IPS-18c (cell line): ENCODE data around the gene TSTD1.
A peak's percentile ranks its signal among the peaks of the same experiment; 100 is the strongest.
"Not testable (repeated sequence)": the region's sequence is repeated elsewhere in the genome, so short reads cannot be mapped to it uniquely, and the experiment has no call there.

ENCODE experiments used
- H3K4me3 ChIP-seq: 2 replicates; pipeline ENCODE4 v1.7.0; 2013; ENCODE audit warnings: low read depth, mild to moderate bottlenecking, low read length, moderate library complexity; ENCODE audit not compliant: insufficient read depth
- H3K9me3 ChIP-seq: one replicate; pipeline ENCODE4 v1.6.1; 2013; ENCODE audit warnings: mild to moderate bottlenecking, low read length, moderate library complexity; ENCODE audit not compliant: control insufficient read depth, insufficient read depth

Gene TSTD1

DNA sequence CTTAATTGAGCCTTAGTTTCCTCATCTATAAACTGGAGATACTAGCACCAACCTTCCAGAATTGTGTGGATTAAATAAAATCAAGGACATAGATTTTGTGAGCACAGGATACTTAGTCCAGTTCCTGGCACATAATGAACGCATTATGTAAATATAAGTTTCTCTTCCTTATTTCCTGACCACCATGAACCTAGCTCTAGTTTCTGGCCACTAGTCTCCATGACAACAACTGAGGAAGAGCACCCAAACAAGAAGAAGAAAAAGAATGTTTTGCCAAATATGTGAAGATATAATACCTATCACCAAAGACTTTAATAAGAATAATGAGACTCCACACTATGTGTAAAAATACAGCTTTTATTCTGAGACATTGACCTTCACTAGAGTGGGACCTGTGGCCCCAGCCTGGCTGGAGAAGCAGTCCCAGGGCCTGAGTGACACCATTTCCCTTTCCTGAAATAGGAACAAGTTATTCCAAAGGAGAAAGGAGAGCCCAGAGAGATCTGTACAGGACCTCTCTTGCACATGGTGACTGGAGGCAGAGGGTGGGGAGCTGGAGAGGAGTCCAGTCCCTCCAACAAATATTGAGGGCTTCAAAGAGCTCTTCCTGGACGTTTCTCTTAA, 8.0 kb upstream of the TSTD1 start:
- H3K9me3 ChIP-seq = no peaks in the 10 kb centered on the region

GRCh38 chr1:161045736-161046604, 7.2 kb upstream of the TSTD1 start, which contains the start of gene USF1:
USF1 (minus strand) TSS chr1:161045977; CDS start chr1:161043275, 2,702 bp downstream.
- no peaks in the 10 kb centered on the region for H3K9me3 ChIP-seq

More for the DNA sequence above, 8.0 kb upstream of the TSTD1 start:
- peak overlapping the region; percentile 57; the same call in 1 of the 2 replicates for H3K4me3 ChIP-seq

DNA sequence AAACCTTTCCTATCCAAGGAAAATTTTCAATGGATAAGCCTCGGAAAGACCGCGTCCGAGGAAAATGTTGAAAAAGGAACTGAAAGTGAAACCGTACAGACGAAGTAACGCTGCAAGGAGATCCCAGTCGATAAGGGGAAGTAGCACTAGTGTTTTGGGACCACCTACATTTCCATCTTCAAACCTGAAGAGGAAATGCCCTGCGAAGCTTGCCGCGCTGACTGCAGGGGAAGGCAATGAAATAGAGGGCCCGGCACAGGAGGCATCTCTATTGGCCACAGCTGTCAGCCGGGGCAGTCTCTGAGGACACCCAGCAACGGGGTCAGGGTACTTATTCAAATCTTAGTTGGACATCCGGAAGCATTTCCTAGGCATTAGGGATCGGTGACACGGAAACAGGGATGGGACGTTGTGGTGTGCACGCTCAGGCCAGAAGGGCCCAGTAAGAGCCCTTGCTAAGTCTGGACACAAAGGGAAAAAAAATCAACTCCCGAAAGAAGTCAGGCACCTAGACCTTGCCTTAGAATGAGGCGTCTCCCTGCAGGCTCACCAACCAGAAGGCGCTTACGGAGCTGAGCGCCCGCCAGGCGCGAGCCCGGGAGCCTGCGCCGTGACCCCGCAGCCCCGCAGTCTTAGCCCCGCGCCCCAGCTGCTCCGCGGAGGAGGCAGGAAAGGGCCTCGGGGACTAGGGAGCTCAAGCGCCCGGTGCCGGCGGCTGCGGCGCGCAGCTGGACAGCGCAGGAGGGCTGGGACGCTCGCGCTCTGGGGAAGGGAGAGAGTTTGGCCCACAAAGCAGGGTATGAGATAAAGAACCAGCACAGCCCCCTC, 6.4 kb upstream of the TSTD1 start:
- no peaks in the 10 kb centered on the region for H3K9me3 ChIP-seq
- peak overlapping the region; percentile 57 for H3K4me3 ChIP-seq

More at GRCh38 chr1:161045736-161046604, 7.2 kb upstream of the TSTD1 start, which contains the start of gene USF1:
- H3K4me3 ChIP-seq = peak within 1 kb of the TSS; percentile 57

DNA sequence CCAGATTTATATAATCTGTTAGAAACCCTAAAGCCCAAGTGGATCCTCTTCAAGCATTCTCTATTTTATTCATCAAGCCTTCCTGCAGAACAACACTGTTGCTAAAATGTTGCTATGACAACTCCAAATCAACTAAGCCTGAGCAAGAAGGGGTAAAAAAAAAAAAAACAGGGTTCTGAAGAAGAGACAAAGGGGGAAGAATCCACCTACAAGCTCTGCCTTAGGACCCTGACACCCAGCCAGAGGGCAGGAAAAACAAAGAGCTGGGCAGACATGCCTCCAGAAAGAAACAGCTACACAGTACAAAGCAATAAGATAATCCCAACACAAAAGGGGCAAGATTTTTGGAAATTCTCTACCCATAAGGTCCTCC, 5.8 kb upstream of the TSTD1 start:
- H3K9me3 ChIP-seq = no peaks in the 10 kb centered on the region
- H3K4me3 ChIP-seq = peak overlapping the region; percentile 57

GRCh38 chr1:161039546-161039945, 782 bp upstream of the TSTD1 start:
- no peak overlapping the region for H3K4me3 ChIP-seq
- H3K9me3 ChIP-seq = no peaks in the 10 kb centered on the region

DNA sequence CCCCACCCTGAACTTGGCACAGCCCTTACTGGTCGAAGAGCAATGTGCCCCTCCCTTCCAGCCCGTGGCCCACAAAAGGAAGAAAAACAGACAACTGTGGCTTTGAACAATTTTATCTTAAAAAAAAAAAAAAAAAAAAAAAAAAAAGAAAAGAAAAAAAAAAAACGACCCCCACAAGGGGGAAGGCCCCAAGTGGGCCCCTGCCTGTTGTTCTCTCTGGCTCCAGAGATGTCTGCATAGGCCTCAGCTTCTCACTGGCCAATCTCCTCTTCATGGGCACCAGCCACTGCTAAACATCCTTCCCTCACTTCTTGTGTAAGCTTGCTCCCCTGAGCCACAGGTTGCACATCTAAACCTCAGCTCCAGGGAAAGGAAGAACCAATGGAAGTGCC, 386 bp upstream of the TSTD1 start:
- Histone ChIP-seq H3K4me3 (peak overlapping the region; percentile 87), H3K9me3 (no peaks in the 10 kb centered on the region)

GRCh38 chr1:161037661-161038522, 872 bp downstream of the TSTD1 start:
- Histone ChIP-seq H3K9me3 (no peaks in the 10 kb centered on the region), H3K4me3 (peak overlapping the region; percentile 87)

DNA sequence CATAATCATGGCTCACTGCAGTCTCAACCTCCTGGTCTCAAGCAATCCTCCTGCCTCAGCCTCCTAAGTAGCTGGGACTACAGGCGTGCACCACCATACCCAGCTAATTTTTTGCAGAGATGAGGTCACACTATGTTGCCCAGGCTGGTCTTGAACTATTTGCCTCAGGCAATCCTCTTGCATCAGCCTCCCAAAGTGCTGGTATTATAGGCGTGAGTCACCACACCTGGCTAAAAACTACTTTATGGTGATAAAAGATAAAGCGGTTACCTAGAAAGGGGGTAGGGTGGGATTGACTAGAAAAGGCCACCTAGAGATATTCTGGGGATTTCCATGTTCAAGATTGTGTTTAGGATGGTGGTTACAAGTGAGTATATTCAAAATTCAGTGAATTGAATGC, 5.0 kb downstream of the TSTD1 start:
- Histone ChIP-seq H3K9me3 (peaks cover 4% of the 10 kb centered on the region), H3K4me3 (no peak overlapping the region)

- H3K4me3 ChIP-seq = no peak overlapping the region
These were observed 6.4 kb downstream of the TSTD1 start for GRCh38 chr1:161032409-161032808.

DNA sequence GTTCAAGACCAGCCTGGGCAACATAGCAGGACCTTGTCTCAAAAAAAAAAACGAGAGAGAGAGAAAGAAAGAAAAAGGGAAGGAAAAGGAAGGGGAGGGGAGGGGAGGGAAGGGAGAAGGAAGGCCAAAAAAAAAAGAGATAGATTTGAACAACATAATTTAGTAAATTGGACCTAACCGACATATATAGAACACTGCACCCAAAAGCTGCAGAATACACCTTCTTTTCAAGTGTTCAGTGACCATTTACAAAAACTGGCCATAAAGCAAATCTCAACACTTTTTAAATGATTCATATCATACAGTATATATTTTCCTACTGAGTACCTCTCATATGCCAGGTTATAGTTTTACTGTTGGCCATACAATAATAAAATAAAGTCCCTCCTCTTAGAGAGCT, 6.9 kb downstream of the TSTD1 start:
- H3K4me3 ChIP-seq = no peak overlapping the region
- H3K9me3 ChIP-seq = peaks cover 8% of the 10 kb centered on the region

More at GRCh38 chr1:161032409-161032808, 6.4 kb downstream of the TSTD1 start:
- peaks cover 8% of the 10 kb centered on the region for H3K9me3 ChIP-seq

DNA sequence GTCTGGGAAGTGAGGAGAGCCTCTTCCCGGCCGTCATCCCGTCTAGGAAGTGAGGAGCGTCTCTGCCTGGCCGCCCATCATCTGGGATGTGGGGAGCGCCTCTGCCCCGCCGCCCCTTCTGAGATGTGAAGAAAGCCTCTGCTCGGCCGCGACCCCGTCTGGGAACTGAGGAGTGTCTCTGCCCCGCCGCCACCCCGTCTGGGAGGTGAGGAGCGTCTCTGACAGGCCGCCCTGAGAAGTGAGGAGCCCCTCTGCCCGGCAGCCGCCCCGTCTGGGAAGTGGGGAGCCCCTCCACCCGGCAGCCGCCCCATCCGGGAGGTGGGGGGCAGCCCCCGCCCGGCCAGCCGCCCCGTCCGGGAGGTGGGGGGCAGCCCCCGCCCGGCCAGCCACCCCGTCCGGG, 9.3 kb downstream of the TSTD1 start:
- H3K9me3 ChIP-seq, H3K4me3 ChIP-seq: not testable (repeated sequence)

DNA sequence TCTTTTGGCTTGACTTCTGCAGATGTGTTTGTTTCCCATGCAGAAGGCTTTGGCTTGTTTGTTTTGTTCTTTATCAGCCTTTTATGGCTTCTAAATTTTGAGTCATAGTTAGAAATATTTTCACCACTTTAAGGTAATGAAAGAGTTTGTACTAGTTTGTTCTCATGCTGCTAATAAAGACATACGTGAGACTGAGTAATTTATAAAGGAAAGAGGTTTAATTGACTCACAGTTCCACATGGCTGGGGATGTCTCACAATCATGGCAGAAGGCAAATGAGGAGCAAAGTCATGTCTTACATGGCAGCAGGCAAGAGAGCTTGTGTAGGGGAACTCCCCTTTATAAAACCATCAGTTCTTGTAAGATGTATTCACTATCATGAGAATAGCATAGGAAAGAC, 11.8 kb downstream of the TSTD1 start:
- not testable (repeated sequence) for H3K9me3 ChIP-seq, H3K4me3 ChIP-seq

- H3K4me3 ChIP-seq = not testable (repeated sequence)
These were observed 16.3 kb downstream of the TSTD1 start for GRCh38 chr1:161022432-161022831.

GRCh38 chr1:161021970-161022353, 16.8 kb downstream of the TSTD1 start:
- no peaks in the 10 kb centered on the region for H3K9me3 ChIP-seq
- peak overlapping the region; percentile 60; the same call in 1 of the 2 replicates for H3K4me3 ChIP-seq

More at GRCh38 chr1:161022432-161022831, 16.3 kb downstream of the TSTD1 start:
- H3K9me3 ChIP-seq = not testable (repeated sequence)

GRCh38 chr1:161021165-161021969, 17.4 kb downstream of the TSTD1 start:
- Histone ChIP-seq H3K4me3 (peak overlapping the region; percentile 97), H3K9me3 (no peaks in the 10 kb centered on the region)
